IMR-90 (cell line): ENCODE data around the gene NCKAP5L. TPM values are rescaled to one million over a fixed set of nuclear protein-coding genes. Genes with fewer than 3 reads are reported as not detected.

Experiments
- ATAC-seq: fragments of 200-7000 bp; cut with Tn5 transposase; 2 replicates; pipeline ENCODE4 v1.9.1; 2020; ENCODE audit warnings: low read depth, mild to moderate bottlenecking, moderate library complexity
- BruUV-seq: library from RNA; stranded (reverse); fragments of 400-500 nt; replicated peaks from 2 replicates; lab custom pipeline; 2021; lab: Mats Ljungman, UMichigan
- CTCF ChIA-PET: fragments of 300-600 bp; formaldehyde crosslinking; extraction: SDS; loops from one replicate; lab custom pipeline; 2021; ENCODE audit warnings: antibody characterized with exemption; lab: Yijun Ruan, JAX
- POLR2A ChIA-PET: fragments of 300-600 bp; sonication (Branson Sonifier 250); formaldehyde crosslinking; loops from one replicate; lab custom pipeline; 2022; ENCODE audit warnings: antibody characterized with exemption; ENCODE audit not compliant: unreplicated experiment; lab: Charles Lee
- DNase-seq: peaks from one replicate; pipeline ENCODE4 v3.0.0; 2013
- H2AFZ ChIP-seq: replicated peaks from 2 replicates; pipeline ENCODE3; 2013; ENCODE audit warnings: low read length, mild to moderate bottlenecking; ENCODE audit not compliant: poor library complexity
- H2AK5ac ChIP-seq: 2 replicates; pipeline ENCODE4 v1.6.1; 2013; ENCODE audit warnings: low read depth, low read length, inconsistent platforms
- H2AK9ac ChIP-seq: replicated peaks from 2 replicates; pipeline ENCODE3; 2013; ENCODE audit warnings: mild to moderate bottlenecking, low read depth, low read length, moderate library complexity; ENCODE audit not compliant: poor library complexity
- H2BK120ac ChIP-seq: 2 replicates; pipeline ENCODE4 v1.6.1; 2013; ENCODE audit warnings: low read depth, low read length, inconsistent platforms
- H2BK15ac ChIP-seq: 3 replicates; pipeline ENCODE4 v1.6.1; 2013; ENCODE audit warnings: low read depth, low read length, inconsistent platforms
- H2BK20ac ChIP-seq: 2 replicates; pipeline ENCODE4 v1.6.1; 2013; ENCODE audit warnings: low read depth, mild to moderate bottlenecking, inconsistent platforms, low read length, moderate library complexity
- H2BK5ac ChIP-seq: 2 replicates; pipeline ENCODE4 v1.6.1; 2013; ENCODE audit warnings: mild to moderate bottlenecking, low read depth, low read length, inconsistent platforms; ENCODE audit not compliant: poor library complexity, severe bottlenecking
- H3K14ac ChIP-seq: replicated peaks from 2 replicates; pipeline ENCODE4 v1.6.1; 2013; ENCODE audit warnings: low read depth, low read length, inconsistent platforms
- H3K18ac ChIP-seq: 2 replicates; pipeline ENCODE4 v1.6.1; 2013; ENCODE audit warnings: low read depth, low read length, control low read depth
- H3K23ac ChIP-seq: 2 replicates; pipeline ENCODE4 v1.6.1; 2013; ENCODE audit warnings: low read depth, low read length, inconsistent platforms
- H3K27ac ChIP-seq: 2 replicates; pipeline ENCODE4 v1.5.1; 2013; ENCODE audit warnings: mild to moderate bottlenecking, control low read depth, low read length; ENCODE audit not compliant: insufficient read depth
- H3K27me3 ChIP-seq: 2 replicates; pipeline ENCODE4 v1.6.1; 2013; ENCODE audit warnings: low read length; ENCODE audit not compliant: control insufficient read depth, insufficient read depth
- H3K36me3 ChIP-seq: 2 replicates; pipeline ENCODE4 v1.6.1; 2013; ENCODE audit warnings: low read length, mixed read lengths; ENCODE audit not compliant: control insufficient read depth, insufficient read depth
- H3K4ac ChIP-seq: 2 replicates; pipeline ENCODE4 v1.6.1; 2013; ENCODE audit warnings: low read depth, low read length, inconsistent platforms
- H3K4me1 ChIP-seq: 2 replicates; pipeline ENCODE4 v1.6.1; 2013; ENCODE audit warnings: low read length, mixed read lengths; ENCODE audit not compliant: control insufficient read depth, insufficient read depth
- H3K4me2 ChIP-seq: 2 replicates; pipeline ENCODE4 v1.6.1; 2013; ENCODE audit warnings: low read depth, mild to moderate bottlenecking, control low read depth, low read length, moderate library complexity
- H3K4me3 ChIP-seq: 2 replicates; pipeline ENCODE4 v1.5.1; 2013; ENCODE audit warnings: low read depth, mild to moderate bottlenecking, control low read depth, low read length, moderate library complexity; ENCODE audit not compliant: insufficient read depth
- H3K56ac ChIP-seq: 2 replicates; pipeline ENCODE4 v1.6.1; 2013; ENCODE audit warnings: low read length, inconsistent platforms; ENCODE audit not compliant: insufficient read depth; ENCODE audit errors: extremely low read depth
- H3K79me1 ChIP-seq, 2 experiments: 2 replicates each; pipeline ENCODE4 v1.6.1; 2013; ENCODE audit warnings: low read length in 2 of 2, inconsistent platforms in 1 of 2, low read depth in 1 of 2
- H3K9ac ChIP-seq: 2 replicates; pipeline ENCODE4 v1.6.1; 2013; ENCODE audit warnings: low read depth, low read length, control low read depth
- H3K9me1 ChIP-seq: 2 replicates; pipeline ENCODE4 v1.6.1; 2013; ENCODE audit warnings: low read length, inconsistent platforms; ENCODE audit not compliant: insufficient read depth
- H3K9me3 ChIP-seq: 2 replicates; pipeline ENCODE4 v1.6.1; 2013; ENCODE audit warnings: low read length; ENCODE audit not compliant: control insufficient read depth, insufficient read depth
- H4K20me1 ChIP-seq: 2 replicates; pipeline ENCODE4 v1.6.1; 2013; ENCODE audit warnings: low read length, inconsistent platforms; ENCODE audit not compliant: insufficient read depth
- H4K5ac ChIP-seq: 2 replicates; pipeline ENCODE4 v1.6.1; 2013; ENCODE audit warnings: mild to moderate bottlenecking, low read depth, low read length, control low read depth
- H4K8ac ChIP-seq, 2 experiments: 2 replicates each; pipeline ENCODE4 v1.6.1; 2013; ENCODE audit warnings: low read depth in 2 of 2, low read length in 2 of 2, control low read depth in 1 of 2, inconsistent platforms in 1 of 2
- H4K91ac ChIP-seq: 2 replicates; pipeline ENCODE4 v1.6.1; 2013; ENCODE audit warnings: low read depth, low read length, inconsistent platforms; ENCODE audit not compliant: insufficient read depth
- BHLHE40 ChIP-seq: fragments of 150-350 bp; IDR thresholded peaks from 2 replicates; pipeline ENCODE4 v1.6.1; 2016; ENCODE audit warnings: mild to moderate bottlenecking, low read depth, low read length
- CEBPB ChIP-seq: IDR thresholded peaks from 2 replicates; pipeline ENCODE4 v1.6.1; 2012; ENCODE audit warnings: low read depth, low read length, improper control_type of control experiment
- CHD1 ChIP-seq: IDR thresholded peaks from 2 replicates; pipeline ENCODE4 v1.6.1; 2012; ENCODE audit warnings: low read depth, low read length, improper control_type of control experiment
- CTCF ChIP-seq: conservative IDR thresholded peaks from 2 replicates; pipeline ENCODE4 v1.5.1; 2012; ENCODE audit warnings: mild to moderate bottlenecking, low read depth, low read length, improper control_type of control experiment
- FOS ChIP-seq: fragments of 150-350 bp; IDR thresholded peaks from 2 replicates; pipeline ENCODE4 v1.6.1; 2016; ENCODE audit warnings: low read depth, low read length
- MAFK ChIP-seq: IDR thresholded peaks from 2 replicates; pipeline ENCODE4 v1.6.1; 2012; ENCODE audit warnings: low read depth, low read length, improper control_type of control experiment
- MXI1 ChIP-seq: IDR thresholded peaks from 2 replicates; pipeline ENCODE4 v1.6.1; 2012; ENCODE audit warnings: low read depth, mild to moderate bottlenecking, low read length, moderate library complexity, borderline replicate concordance
- NFE2L2 ChIP-seq: fragments of 150-350 bp; IDR thresholded peaks from 2 replicates; pipeline ENCODE4 v1.6.1; 2016; ENCODE audit warnings: low read depth, mild to moderate bottlenecking, low read length
- POLR2A ChIP-seq: IDR thresholded peaks from 2 replicates; pipeline ENCODE4 v1.6.1; 2012; ENCODE audit warnings: mild to moderate bottlenecking, low read depth, low read length
- RAD21 ChIP-seq: IDR thresholded peaks from 2 replicates; pipeline ENCODE4 v1.6.1; 2012; ENCODE audit warnings: low read length, improper control_type of control experiment
- RCOR1 ChIP-seq: IDR thresholded peaks from 2 replicates; pipeline ENCODE4 v1.6.1; 2012; ENCODE audit warnings: mild to moderate bottlenecking, low read length, improper control_type of control experiment; ENCODE audit not compliant: insufficient replicate concordance
- SMC3 ChIP-seq: fragments of 150-350 bp; IDR thresholded peaks from 2 replicates; pipeline ENCODE4 v1.6.1; 2016; ENCODE audit warnings: low read depth, mild to moderate bottlenecking, antibody characterized with exemption, low read length, moderate library complexity
- WGBS, 2 experiments: methylation state at CpG; one replicate each; pipeline versions ENCODE4 v1.1.5 to v1.1.7; 2013; ENCODE audit warnings: missing lambda C conversion rate in 2 of 2; ENCODE audit not compliant: insufficient read length in 1 of 2; ENCODE audit errors: extremely low coverage in 2 of 2; 5-methylcytosine and 5-hydroxymethylcytosine counted together
- dilution Hi-C: fragments of 300-500 bp; cut with HindIII; formaldehyde crosslinking; loops from one replicate; pipeline ENCODE4 v1.14.3; 2018; ENCODE audit warnings: low sequenced_read_pairs; ENCODE audit not compliant: unreplicated experiment
- in situ Hi-C: fragments of 300-500 bp; cut with MboI; formaldehyde crosslinking; loops from 3 replicates; pipeline ENCODE4 v1.14.3; 2019; ENCODE audit warnings: low sequenced_read_pairs, inconsistent platforms, mixed read lengths
- intact Hi-C: fragments of 100-400 bp; cut with micrococcal nuclease; formaldehyde crosslinking; loops from 2 replicates; pipeline ENCODE4 v1.10.0; 2022
- polyA plus RNA-seq, 3 experiments: library from polyadenylated mRNA; depleted of rRNA; stranded (reverse); fragments of >200 nt; gene quantifications; 2 replicates each; pipeline ENCODE4 v1.2.3, GENCODE V29; 2012; ENCODE audit warnings: low replicate concordance in 1 of 3
- total RNA-seq: library from RNA; depleted of rRNA; stranded (reverse); fragments of >200 nt; gene quantifications from 2 replicates; pipeline ENCODE4 v1.2.3, GENCODE V29; 2012
- TF ChIP-seq, protein P1 (sequence below): fragments of 150-350 bp; IDR thresholded peaks from 2 replicates; pipeline ENCODE4 v1.6.1; 2016; ENCODE audit warnings: low read depth, mild to moderate bottlenecking, low read length, moderate library complexity, borderline replicate concordance

Gene NCKAP5L
- total and polyA plus RNA-seq, 2 of the 4 experiments (the other 2 are of a cell fraction) = 6.1 to 14.4 TPM

- POLR2A ChIA-PET = no interaction called here
- no peak overlapping the region for H2AFZ ChIP-seq
- H3K9ac ChIP-seq = no peak overlapping the region
- no peak overlapping the region for H2AK9ac ChIP-seq
- in situ Hi-C loops = no loop called here
- peaks cover 5 to 12% of the 10 kb centered on the region in 2 experiments; a peak in 2 of 4 replicates for H3K79me1 ChIP-seq
- no peak overlapping the region for H2BK20ac ChIP-seq
- H3K9me1 ChIP-seq = no peaks in the 10 kb centered on the region; the same call in 1 of the 2 replicates
- TF ChIP-seq BHLHE40 (no peak), MXI1 (no peak), MAFK (no peak), POLR2A (no peak), RAD21 (no peak), CHD1 (no peak), CEBPB (no peak), FOS (no peak), CTCF (no peak), NFE2L2 (no peak), RCOR1 (no peak), SMC3 (no peak)
- TF ChIP-seq, protein P1, sequence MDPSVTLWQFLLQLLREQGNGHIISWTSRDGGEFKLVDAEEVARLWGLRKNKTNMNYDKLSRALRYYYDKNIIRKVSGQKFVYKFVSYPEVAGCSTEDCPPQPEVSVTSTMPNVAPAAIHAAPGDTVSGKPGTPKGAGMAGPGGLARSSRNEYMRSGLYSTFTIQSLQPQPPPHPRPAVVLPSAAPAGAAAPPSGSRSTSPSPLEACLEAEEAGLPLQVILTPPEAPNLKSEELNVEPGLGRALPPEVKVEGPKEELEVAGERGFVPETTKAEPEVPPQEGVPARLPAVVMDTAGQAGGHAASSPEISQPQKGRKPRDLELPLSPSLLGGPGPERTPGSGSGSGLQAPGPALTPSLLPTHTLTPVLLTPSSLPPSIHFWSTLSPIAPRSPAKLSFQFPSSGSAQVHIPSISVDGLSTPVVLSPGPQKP = no peak
- H3K18ac ChIP-seq = no peak overlapping the region
- no peaks in the 10 kb centered on the region for H3K9me3 ChIP-seq
- no peak overlapping the region for H3K4me2 ChIP-seq
- no peaks in the 10 kb centered on the region for H3K4me1 ChIP-seq
- H4K20me1 ChIP-seq = peaks cover 19% of the 10 kb centered on the region; the same call in 1 of the 2 replicates
- H3K56ac ChIP-seq = no peak overlapping the region
- no peak overlapping the region for H4K5ac ChIP-seq
- no peak overlapping the region for H2AK5ac ChIP-seq
- BruUV-seq = no TSS peak
- no peak overlapping the region for H4K8ac ChIP-seq
- ATAC-seq (no peak), DNase-seq (no peak)
- no peak overlapping the region for H3K23ac ChIP-seq
- peaks cover 81% of the 10 kb centered on the region for H3K36me3 ChIP-seq
- H2BK15ac ChIP-seq = no peak overlapping the region
- H3K27me3 ChIP-seq = no peaks in the 10 kb centered on the region
- dilution Hi-C loops = no loop called here
- no peak overlapping the region for H3K4ac ChIP-seq
- no peak overlapping the region for H4K91ac ChIP-seq
- H3K4me3 ChIP-seq = no peak overlapping the region
- H3K14ac ChIP-seq = no peak overlapping the region
- CTCF ChIA-PET = no interaction called here
- no peak overlapping the region for H2BK5ac ChIP-seq
- no peak overlapping the region for H2BK120ac ChIP-seq
- intact Hi-C loops = no loop called here
- H3K27ac ChIP-seq = no peak overlapping the region
- 96% methylated on average over 3 of the region's 11 CpGs; no CpG with 5 or more reads in 1 of the 2 experiments for WGBS, 2 experiments
Measured at GRCh38 chr12:49800421-49801140, 27.6 kb downstream of the NCKAP5L start.
